ENCODE data around the gene RFTN1.

DNA sequence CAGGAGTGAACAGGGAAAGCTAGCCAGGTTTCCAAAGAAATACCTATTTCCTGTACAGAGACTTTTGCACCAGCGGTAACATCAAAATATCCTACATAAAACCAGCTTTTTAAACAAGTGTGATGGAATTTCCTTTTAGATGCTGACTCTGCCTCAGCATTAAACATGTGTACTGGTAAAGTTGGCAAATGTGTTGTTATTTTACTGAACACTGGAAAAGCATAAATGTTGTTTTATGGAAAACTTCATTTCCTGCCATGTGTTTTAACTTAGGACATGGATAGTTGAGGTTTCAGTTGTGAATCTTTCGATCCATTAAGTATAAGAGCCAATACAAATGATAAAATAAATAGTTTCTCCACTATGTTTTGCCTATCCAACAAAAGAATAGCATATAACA lies 232.8 kb downstream of the RFTN1 start:
- TF ChIP-seq CTCF (conservative IDR thresholded peaks at IDR 0.05; ENCODE audit: low read length): no peak
- no peak for TF ChIP-seq EZH2phosphoT487 (IDR thresholded peaks at IDR 0.05; ENCODE audit: borderline replicate concordance, low read depth, low read length)

Measured in OCI-LY7 (cell line).